Smooth muscle cell (in vitro differentiated cells): ENCODE results near the gene PPL. TPM values are rescaled to one million over a fixed set of nuclear protein-coding genes. Genes with fewer than 3 reads are reported as not detected.

Experiments
- DNase-seq: peaks from one replicate; lab custom pipeline; 2025; ENCODE audit not compliant: unreplicated experiment; lab: John Stamatoyannopoulos, UW
- H2AFZ ChIP-seq: fragments of 200-600 bp; sonication (generic); 2 replicates; pipeline ENCODE4 v1.6.0; 2016; ENCODE audit warnings: antibody characterized with exemption, low read depth, mild to moderate bottlenecking
- H3F3A ChIP-seq: fragments of 200-600 bp; sonication (generic); 2 replicates; pipeline ENCODE4 v1.6.0; 2017; ENCODE audit warnings: antibody characterized with exemption, low read depth
- H3K27ac ChIP-seq: fragments of 200-600 bp; sonication (generic); 2 replicates; pipeline ENCODE4 v1.5.1; 2016; ENCODE audit warnings: low read depth, mild to moderate bottlenecking
- H3K27me3 ChIP-seq: fragments of 200-600 bp; sonication (generic); 2 replicates; pipeline ENCODE4 v1.6.1; 2016; ENCODE audit warnings: low read depth, mild to moderate bottlenecking
- H3K36me3 ChIP-seq: fragments of 200-600 bp; sonication (generic); 2 replicates; pipeline ENCODE4 v1.5.1; 2016; ENCODE audit warnings: low read depth
- H3K4me1 ChIP-seq: fragments of 200-600 bp; sonication (generic); 2 replicates; pipeline ENCODE4 v1.5.1; 2016; ENCODE audit warnings: low read depth
- H3K4me2 ChIP-seq: fragments of 200-600 bp; sonication (generic); 2 replicates; pipeline ENCODE4 v1.6.0; 2016; ENCODE audit warnings: mild to moderate bottlenecking
- H3K4me3 ChIP-seq: fragments of 200-600 bp; sonication (generic); 2 replicates; pipeline ENCODE4 v1.5.1; 2016; ENCODE audit warnings: mild to moderate bottlenecking
- H3K79me2 ChIP-seq: fragments of 200-600 bp; sonication (generic); 2 replicates; pipeline ENCODE4 v1.6.0; 2016; ENCODE audit warnings: low read depth, mild to moderate bottlenecking
- H3K9ac ChIP-seq: fragments of 200-600 bp; sonication (generic); 2 replicates; pipeline ENCODE4 v1.6.0; 2016; ENCODE audit warnings: low read depth
- H3K9me3 ChIP-seq: fragments of 200-600 bp; sonication (generic); replicated peaks from 2 replicates; pipeline ENCODE4 v1.5.1; 2016; ENCODE audit warnings: low read depth
- H4K20me1 ChIP-seq: fragments of 200-600 bp; sonication (generic); 2 replicates; pipeline ENCODE4 v1.6.0; 2016; ENCODE audit warnings: low read depth
- WGBS: methylation state at CpG from one replicate; pipeline ENCODE4 v1.1.7; 2016; ENCODE audit warnings: low lambda C conversion rate; 5-methylcytosine and 5-hydroxymethylcytosine counted together
- polyA plus RNA-seq: library from polyadenylated mRNA; unstranded; fragments of >200 nt; fragmentation: Nextera tagmentation; extraction: Ambion mirVana; gene quantifications from 2 replicates; pipeline ENCODE4 v1.2.1, GENCODE V29; 2016
- total RNA-seq: library from RNA; depleted of rRNA; stranded (reverse); fragments of >200 nt; gene quantifications from 2 replicates; pipeline ENCODE4 v1.2.3, GENCODE V29; 2014
- TF ChIP-seq, protein P1 (sequence below): fragments of 200-600 bp; sonication (generic); IDR thresholded peaks from 2 replicates; pipeline ENCODE4 v1.5.1; 2017; ENCODE audit warnings: borderline replicate concordance, mild to moderate bottlenecking, antibody characterized with exemption; ENCODE audit not compliant: insufficient read depth, poor library complexity, severe bottlenecking

PPL gene
- total and polyA plus RNA-seq, 2 experiments from 2014 or later: 3.0 to 7.7 TPM

DNA sequence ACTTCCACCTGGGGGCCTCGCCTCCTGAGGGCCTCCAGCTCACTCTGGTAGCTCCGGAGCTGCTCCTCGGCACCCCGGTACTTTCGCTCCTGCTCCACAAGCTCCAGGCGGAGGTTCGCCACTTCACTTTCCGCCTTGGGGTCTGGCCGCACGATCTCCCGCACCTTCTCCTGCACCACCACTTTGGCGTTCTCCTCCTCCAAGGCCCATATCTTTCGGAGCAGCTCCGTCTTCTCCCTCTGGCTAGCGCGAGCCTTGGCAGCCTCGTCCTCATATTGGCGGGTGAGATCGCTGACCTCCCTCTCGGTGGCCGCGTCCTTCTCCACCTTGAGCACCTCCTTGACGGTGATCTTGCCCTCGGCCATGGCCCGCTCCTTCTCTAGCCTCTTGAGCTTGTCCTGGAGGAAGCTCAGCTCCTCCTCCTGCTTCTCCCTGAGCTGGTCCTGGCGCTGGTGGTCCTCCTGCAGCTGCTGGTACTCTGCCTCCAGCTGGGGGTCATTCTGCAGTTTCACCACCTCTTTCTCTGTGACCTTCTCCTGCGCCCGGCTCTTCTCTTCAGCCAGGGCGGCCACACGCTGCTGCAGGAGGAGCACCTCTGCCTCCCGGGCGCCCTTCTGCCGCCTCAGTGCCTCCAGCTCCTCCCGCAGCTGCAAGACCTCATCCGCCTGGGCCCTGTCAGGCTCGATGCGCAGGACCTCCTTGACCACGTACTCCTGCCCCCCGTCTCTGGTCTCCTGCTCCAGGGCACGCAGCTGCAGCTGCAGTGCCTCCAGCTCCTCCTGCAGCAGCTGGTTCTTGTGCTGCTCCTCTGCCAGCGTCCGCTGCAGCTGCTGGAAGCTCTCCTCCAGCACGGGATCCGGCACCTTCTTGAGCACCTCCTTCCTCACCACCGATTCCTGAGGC lies 51.7 kb downstream of the PPL start:
- TF ChIP-seq, protein P1, sequence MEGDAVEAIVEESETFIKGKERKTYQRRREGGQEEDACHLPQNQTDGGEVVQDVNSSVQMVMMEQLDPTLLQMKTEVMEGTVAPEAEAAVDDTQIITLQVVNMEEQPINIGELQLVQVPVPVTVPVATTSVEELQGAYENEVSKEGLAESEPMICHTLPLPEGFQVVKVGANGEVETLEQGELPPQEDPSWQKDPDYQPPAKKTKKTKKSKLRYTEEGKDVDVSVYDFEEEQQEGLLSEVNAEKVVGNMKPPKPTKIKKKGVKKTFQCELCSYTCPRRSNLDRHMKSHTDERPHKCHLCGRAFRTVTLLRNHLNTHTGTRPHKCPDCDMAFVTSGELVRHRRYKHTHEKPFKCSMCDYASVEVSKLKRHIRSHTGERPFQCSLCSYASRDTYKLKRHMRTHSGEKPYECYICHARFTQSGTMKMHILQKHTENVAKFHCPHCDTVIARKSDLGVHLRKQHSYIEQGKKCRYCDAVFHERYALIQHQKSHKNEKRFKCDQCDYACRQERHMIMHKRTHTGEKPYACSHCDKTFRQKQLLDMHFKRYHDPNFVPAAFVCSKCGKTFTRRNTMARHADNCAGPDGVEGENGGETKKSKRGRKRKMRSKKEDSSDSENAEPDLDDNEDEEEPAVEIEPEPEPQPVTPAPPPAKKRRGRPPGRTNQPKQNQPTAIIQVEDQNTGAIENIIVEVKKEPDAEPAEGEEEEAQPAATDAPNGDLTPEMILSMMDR: no peak
- no peaks in the 10 kb centered on the region for H3K79me2 ChIP-seq
- no peak overlapping the region for H3K27ac ChIP-seq
- H3F3A ChIP-seq: no peaks in the 10 kb centered on the region
- no peaks in the 10 kb centered on the region for H3K27me3 ChIP-seq
- 97% methylated on average over 45 of the region's 45 CpGs for WGBS
- no peak overlapping the region for H3K9ac ChIP-seq
- H3K4me2 ChIP-seq: no peak overlapping the region
- peaks cover 19% of the 10 kb centered on the region for H4K20me1 ChIP-seq
- H3K4me3 ChIP-seq: no peak overlapping the region
- H2AFZ ChIP-seq: no peak overlapping the region
- H3K36me3 ChIP-seq: no peaks in the 10 kb centered on the region
- no peak for DNase-seq
- H3K4me1 ChIP-seq: no peaks in the 10 kb centered on the region
- no peaks in the 10 kb centered on the region for H3K9me3 ChIP-seq

DNA sequence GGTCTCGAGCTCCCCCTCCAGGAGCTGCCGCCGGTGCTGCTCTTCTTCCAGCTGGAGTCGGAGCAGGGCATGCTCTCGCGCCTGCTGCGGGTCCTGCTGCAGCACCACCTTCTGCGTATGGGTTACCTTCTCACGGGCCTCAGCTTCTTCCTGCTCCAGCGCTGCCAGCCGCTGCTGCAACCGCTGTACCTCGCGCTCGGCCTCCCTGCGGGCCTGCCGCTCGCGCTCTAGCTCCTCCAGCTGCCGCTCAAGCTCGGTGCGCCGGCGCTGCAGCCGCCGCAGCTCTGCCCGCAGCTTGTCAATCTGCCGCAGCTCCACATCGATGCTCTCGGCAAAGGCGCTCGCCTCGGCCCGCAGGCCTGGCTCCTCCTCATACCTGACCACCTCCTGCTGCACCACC lies 52.7 kb downstream of the PPL start:
- Histone ChIP-seq H4K20me1 (peaks cover 19% of the 10 kb centered on the region), H3K79me2 (no peaks in the 10 kb centered on the region), H3K27ac (no peak overlapping the region), H2AFZ (no peak overlapping the region), H3F3A (no peaks in the 10 kb centered on the region), H3K9ac (no peak overlapping the region), H3K4me3 (no peak overlapping the region), H3K9me3 (no peaks in the 10 kb centered on the region), H3K27me3 (no peaks in the 10 kb centered on the region), H3K36me3 (no peaks in the 10 kb centered on the region), H3K4me2 (no peak overlapping the region), H3K4me1 (no peaks in the 10 kb centered on the region)
- DNase-seq: no peak
- TF ChIP-seq, protein P1: no peak
- 96% methylated on average over 34 of the region's 34 CpGs for WGBS

DNA sequence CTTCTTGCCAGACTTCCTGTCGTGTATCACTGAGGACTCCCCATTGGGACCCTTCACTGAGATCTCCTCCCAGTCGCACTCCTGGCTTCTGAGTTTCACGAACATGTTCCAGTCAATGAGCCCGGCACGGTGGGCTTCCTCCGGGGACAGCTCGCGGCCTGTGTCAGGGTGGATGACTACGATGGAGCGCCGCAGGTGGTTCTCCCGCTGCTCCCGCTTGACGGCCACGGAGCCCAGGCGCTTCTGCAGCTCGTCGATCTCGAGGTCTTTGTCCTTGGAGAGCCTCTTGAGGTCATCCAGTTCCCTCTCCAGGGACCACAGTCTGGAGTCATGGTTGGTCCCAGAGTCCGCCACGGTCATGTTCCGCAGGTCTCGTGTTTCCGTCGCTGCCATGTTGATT lies 53.4 kb downstream of the PPL start:
- no peak for DNase-seq
- no peak overlapping the region for H3K4me2 ChIP-seq
- 95% methylated on average over 25 of the region's 25 CpGs for WGBS
- no peaks in the 10 kb centered on the region for H3K36me3 ChIP-seq
- no peaks in the 10 kb centered on the region for H3K79me2 ChIP-seq
- no peak overlapping the region for H3K4me3 ChIP-seq
- no peak overlapping the region for H3K9ac ChIP-seq
- no peak overlapping the region for H2AFZ ChIP-seq
- H3K27ac ChIP-seq: no peak overlapping the region
- peaks cover 19% of the 10 kb centered on the region for H4K20me1 ChIP-seq
- TF ChIP-seq, protein P1: no peak
- no peaks in the 10 kb centered on the region for H3K27me3 ChIP-seq
- H3F3A ChIP-seq: no peaks in the 10 kb centered on the region
- H3K4me1 ChIP-seq: no peaks in the 10 kb centered on the region
- no peaks in the 10 kb centered on the region for H3K9me3 ChIP-seq
